HEK293 (cell line): ENCODE measurements around the gene ANO2.

Source experiments
- CTCF ChIA-PET: fragments of 350-600 bp; formaldehyde crosslinking; extraction: SDS; loops from one replicate; lab custom pipeline; 2021; ENCODE audit warnings: antibody characterized with exemption; lab: Yijun Ruan, JAX
- POLR2A ChIA-PET: fragments of 300-600 bp; formaldehyde crosslinking; extraction: SDS; loops from one replicate; lab custom pipeline; 2020; ENCODE audit warnings: antibody characterized with exemption, inconsistent platforms; lab: Yijun Ruan, JAX
- H3K27ac ChIP-seq: fragments of 200-500 bp; sonication (Bioruptor generic); 2 replicates; pipeline ENCODE4 v1.5.1; 2014; ENCODE audit warnings: low read depth, low read length, control low read depth, inconsistent platforms; ENCODE audit errors: extremely low read depth
- H3K36me3 ChIP-seq, 2 experiments: fragments of 200-500 bp in 1 of 2; sonication (Bioruptor generic) in 1 of 2; 1 replicate in 1 of 2; 2 replicates in 1 of 2; pipeline ENCODE4 v1.5.1; 2014 to 2017; ENCODE audit warnings: inconsistent platforms in 2 of 2, low read length in 2 of 2; ENCODE audit not compliant: control insufficient read depth in 2 of 2, insufficient read depth in 1 of 2
- H3K4me1 ChIP-seq: fragments of 200-500 bp; sonication (Bioruptor generic); 2 replicates; pipeline ENCODE4 v1.5.1; 2014; ENCODE audit warnings: mild to moderate bottlenecking, low read length, inconsistent platforms; ENCODE audit not compliant: control insufficient read depth, insufficient read depth
- H3K4me3 ChIP-seq: 2 replicates; pipeline ENCODE4 v1.5.1; 2011; ENCODE audit warnings: low read depth, mild to moderate bottlenecking, control low read depth, low read length, moderate library complexity
- H3K9me3 ChIP-seq: fragments of 200-500 bp; sonication (Bioruptor generic); 2 replicates; pipeline ENCODE4 v1.5.1; 2014; ENCODE audit warnings: low read depth, low read length, inconsistent platforms; ENCODE audit not compliant: control insufficient read depth, insufficient read depth
- GLI4 ChIP-seq: fragments of 450-650 bp; formaldehyde crosslinking; IDR thresholded peaks from 2 replicates; pipeline ENCODE4 v1.5.1; 2016; ENCODE audit warnings: missing biosample characterization, missing genetic modification characterization
- HOXA7 ChIP-seq: sonication (generic); formaldehyde crosslinking; IDR thresholded peaks from 2 replicates; pipeline ENCODE4 v1.8.1; 2022; ENCODE audit warnings: missing genetic modification reagents, borderline replicate concordance
- IKZF3 ChIP-seq: fragments of 450-650 bp; IDR thresholded peaks from 2 replicates; pipeline ENCODE4 v1.5.0; 2018; ENCODE audit warnings: missing biosample characterization, mild to moderate bottlenecking, missing genetic modification characterization, moderate library complexity
- SETDB1 ChIP-seq: IDR thresholded peaks from one replicate; pipeline ENCODE4 v1.6.1; 2017; ENCODE audit warnings: mild to moderate bottlenecking, low read length, moderate library complexity, mixed read lengths; ENCODE audit not compliant: insufficient read length
- SP3 ChIP-seq: fragments of 450-650 bp; formaldehyde crosslinking; IDR thresholded peaks from 2 replicates; pipeline ENCODE4 v1.5.1; 2016; ENCODE audit warnings: missing biosample characterization, missing genetic modification characterization
- YY2 ChIP-seq: fragments of 450-650 bp; formaldehyde crosslinking; IDR thresholded peaks from 2 replicates; pipeline ENCODE4 v1.5.1; 2016; ENCODE audit warnings: missing biosample characterization, missing genetic modification characterization
- ZBTB7A ChIP-seq: fragments of 450-650 bp; formaldehyde crosslinking; IDR thresholded peaks from 2 replicates; pipeline ENCODE4 v1.5.1; 2016; ENCODE audit warnings: low read depth, missing biosample characterization, missing genetic modification characterization
- ZFP41 ChIP-seq: fragments of 450-650 bp; formaldehyde crosslinking; IDR thresholded peaks from 2 replicates; pipeline ENCODE4 v1.5.1; 2016; ENCODE audit warnings: missing biosample characterization, missing genetic modification characterization, borderline replicate concordance
- ZFP69B ChIP-seq: fragments of 450-650 bp; formaldehyde crosslinking; IDR thresholded peaks from 2 replicates; pipeline ENCODE4 v1.5.1; 2016; ENCODE audit warnings: missing biosample characterization, missing genetic modification characterization
- ZNF10 ChIP-seq: fragments of 450-650 bp; formaldehyde crosslinking; IDR thresholded peaks from 2 replicates; pipeline ENCODE4 v1.5.1; 2017; ENCODE audit warnings: missing biosample characterization, missing genetic modification characterization
- ZNF157 ChIP-seq: fragments of 450-650 bp; formaldehyde crosslinking; IDR thresholded peaks from 2 replicates; pipeline ENCODE4 v1.5.1; 2016; ENCODE audit warnings: missing biosample characterization, missing genetic modification characterization
- ZNF184 ChIP-seq: fragments of 450-650 bp; IDR thresholded peaks from 2 replicates; pipeline ENCODE4 v1.5.1; 2018; ENCODE audit warnings: missing biosample characterization, mild to moderate bottlenecking, missing genetic modification characterization
- ZNF426 ChIP-seq: fragments of 450-650 bp; formaldehyde crosslinking; IDR thresholded peaks from 2 replicates; pipeline ENCODE4 v1.5.1; 2017; ENCODE audit warnings: missing biosample characterization, missing genetic modification characterization, mild to moderate bottlenecking, inconsistent platforms, moderate library complexity
- ZNF473 ChIP-seq: fragments of 450-650 bp; formaldehyde crosslinking; IDR thresholded peaks from 2 replicates; pipeline ENCODE4 v1.5.1; 2017; ENCODE audit warnings: missing biosample characterization, missing genetic modification characterization
- ZNF544 ChIP-seq: fragments of 450-650 bp; formaldehyde crosslinking; IDR thresholded peaks from 2 replicates; pipeline ENCODE4 v1.5.0; 2017; ENCODE audit warnings: missing biosample characterization, missing genetic modification characterization
- ZNF629 ChIP-seq: fragments of 450-650 bp; formaldehyde crosslinking; IDR thresholded peaks from 2 replicates; pipeline ENCODE4 v1.5.1; 2017; ENCODE audit warnings: missing biosample characterization, missing genetic modification characterization
- ZNF670 ChIP-seq: fragments of 450-650 bp; formaldehyde crosslinking; IDR thresholded peaks from 2 replicates; pipeline ENCODE4 v1.5.1; 2016; ENCODE audit warnings: missing biosample characterization, missing genetic modification characterization, low read depth
- ZNF707 ChIP-seq: fragments of 450-650 bp; formaldehyde crosslinking; IDR thresholded peaks from 2 replicates; pipeline ENCODE4 v1.5.1; 2016; ENCODE audit warnings: missing biosample characterization, missing genetic modification characterization
- ZSCAN16 ChIP-seq: fragments of 450-650 bp; formaldehyde crosslinking; IDR thresholded peaks from 2 replicates; pipeline ENCODE4 v1.5.1; 2016; ENCODE audit warnings: missing biosample characterization, missing genetic modification characterization
- ZSCAN30 ChIP-seq: fragments of 450-650 bp; IDR thresholded peaks from 2 replicates; pipeline ENCODE4 v1.5.1; 2018; ENCODE audit warnings: missing biosample characterization, mild to moderate bottlenecking, missing genetic modification characterization, moderate library complexity
- TF ChIP-seq, protein P1 (sequence below): fragments of 450-650 bp; formaldehyde crosslinking; IDR thresholded peaks from 2 replicates; pipeline ENCODE4 v1.5.1; 2016; ENCODE audit warnings: missing biosample characterization, missing genetic modification characterization
- TF ChIP-seq, protein P2 (sequence below): fragments of 450-650 bp; formaldehyde crosslinking; IDR thresholded peaks from 2 replicates; pipeline ENCODE4 v1.5.1; 2017; ENCODE audit warnings: missing biosample characterization, missing genetic modification characterization

The ANO2 gene

DNA sequence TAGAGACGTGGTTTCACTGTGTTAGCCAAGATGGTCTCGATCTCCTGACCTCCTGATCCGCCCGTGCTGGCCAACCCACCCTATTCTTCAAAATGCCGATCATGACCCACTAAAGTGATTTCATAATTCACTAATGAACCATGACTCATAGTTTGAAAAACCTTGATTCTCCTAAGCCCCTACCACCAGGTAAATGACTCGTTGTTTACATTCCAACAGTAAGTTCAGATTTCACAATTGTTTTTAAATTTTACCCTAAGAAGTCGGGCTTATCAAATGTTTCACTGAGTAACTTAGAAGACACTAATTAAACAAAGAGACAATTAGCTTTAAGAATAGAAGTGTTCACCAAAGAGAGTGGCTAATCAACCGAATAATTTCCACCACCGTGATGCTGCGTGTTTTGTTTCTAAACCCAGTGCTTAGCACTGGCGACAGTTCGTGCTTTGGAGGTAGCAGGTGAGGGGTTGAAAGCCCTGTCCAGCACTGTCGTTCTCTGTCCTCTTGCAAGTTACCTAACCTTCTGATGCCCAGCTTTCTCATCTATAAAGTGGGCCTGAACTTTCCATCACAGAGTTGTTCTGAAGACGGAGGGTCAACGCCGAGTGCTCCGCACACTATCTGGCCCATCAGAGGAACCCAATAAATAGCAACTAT lies 376.6 kb downstream of the ANO2 start:
- H3K27ac ChIP-seq = no peak overlapping the region
- TF ChIP-seq ZNF157 (no peak), YY2 (tag by site-specific recombination) (no peak), ZNF670 (tag by site-specific recombination) (no peak), ZNF184 (no peak), ZNF10 (tag by site-specific recombination) (no peak), ZBTB7A (tag by site-specific recombination) (no peak), ZFP69B (no peak), ZNF629 (tag by site-specific recombination) (no peak), SETDB1 (no peak), ZSCAN16 (tag by site-specific recombination) (no peak), ZNF707 (tag by site-specific recombination) (no peak), ZNF426 (tag by site-specific recombination) (no peak), IKZF3 (tag by site-specific recombination) (no peak), GLI4 (tag by site-specific recombination) (no peak), ZNF544 (tag by site-specific recombination) (no peak), ZNF473 (tag by site-specific recombination) (no peak)
- TF ChIP-seq, protein P1, sequence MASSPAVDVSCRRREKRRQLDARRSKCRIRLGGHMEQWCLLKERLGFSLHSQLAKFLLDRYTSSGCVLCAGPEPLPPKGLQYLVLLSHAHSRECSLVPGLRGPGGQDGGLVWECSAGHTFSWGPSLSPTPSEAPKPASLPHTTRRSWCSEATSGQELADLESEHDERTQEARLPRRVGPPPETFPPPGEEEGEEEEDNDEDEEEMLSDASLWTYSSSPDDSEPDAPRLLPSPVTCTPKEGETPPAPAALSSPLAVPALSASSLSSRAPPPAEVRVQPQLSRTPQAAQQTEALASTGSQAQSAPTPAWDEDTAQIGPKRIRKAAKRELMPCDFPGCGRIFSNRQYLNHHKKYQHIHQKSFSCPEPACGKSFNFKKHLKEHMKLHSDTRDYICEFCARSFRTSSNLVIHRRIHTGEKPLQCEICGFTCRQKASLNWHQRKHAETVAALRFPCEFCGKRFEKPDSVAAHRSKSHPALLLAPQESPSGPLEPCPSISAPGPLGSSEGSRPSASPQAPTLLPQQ (tag by site-specific recombination) = no peak
- TF ChIP-seq, protein P2, sequence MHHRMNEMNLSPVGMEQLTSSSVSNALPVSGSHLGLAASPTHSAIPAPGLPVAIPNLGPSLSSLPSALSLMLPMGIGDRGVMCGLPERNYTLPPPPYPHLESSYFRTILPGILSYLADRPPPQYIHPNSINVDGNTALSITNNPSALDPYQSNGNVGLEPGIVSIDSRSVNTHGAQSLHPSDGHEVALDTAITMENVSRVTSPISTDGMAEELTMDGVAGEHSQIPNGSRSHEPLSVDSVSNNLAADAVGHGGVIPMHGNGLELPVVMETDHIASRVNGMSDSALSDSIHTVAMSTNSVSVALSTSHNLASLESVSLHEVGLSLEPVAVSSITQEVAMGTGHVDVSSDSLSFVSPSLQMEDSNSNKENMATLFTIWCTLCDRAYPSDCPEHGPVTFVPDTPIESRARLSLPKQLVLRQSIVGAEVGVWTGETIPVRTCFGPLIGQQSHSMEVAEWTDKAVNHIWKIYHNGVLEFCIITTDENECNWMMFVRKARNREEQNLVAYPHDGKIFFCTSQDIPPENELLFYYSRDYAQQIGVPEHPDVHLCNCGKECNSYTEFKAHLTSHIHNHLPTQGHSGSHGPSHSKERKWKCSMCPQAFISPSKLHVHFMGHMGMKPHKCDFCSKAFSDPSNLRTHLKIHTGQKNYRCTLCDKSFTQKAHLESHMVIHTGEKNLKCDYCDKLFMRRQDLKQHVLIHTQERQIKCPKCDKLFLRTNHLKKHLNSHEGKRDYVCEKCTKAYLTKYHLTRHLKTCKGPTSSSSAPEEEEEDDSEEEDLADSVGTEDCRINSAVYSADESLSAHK (tag by site-specific recombination) = no peak
- H3K9me3 ChIP-seq = no peaks in the 10 kb centered on the region
- H3K36me3 ChIP-seq = no peaks in the 10 kb centered on the region
- ChIA-PET CTCF (no interaction called here), POLR2A (no interaction called here)
- H3K4me3 ChIP-seq = no peak overlapping the region
- H3K4me1 ChIP-seq = no peaks in the 10 kb centered on the region

DNA sequence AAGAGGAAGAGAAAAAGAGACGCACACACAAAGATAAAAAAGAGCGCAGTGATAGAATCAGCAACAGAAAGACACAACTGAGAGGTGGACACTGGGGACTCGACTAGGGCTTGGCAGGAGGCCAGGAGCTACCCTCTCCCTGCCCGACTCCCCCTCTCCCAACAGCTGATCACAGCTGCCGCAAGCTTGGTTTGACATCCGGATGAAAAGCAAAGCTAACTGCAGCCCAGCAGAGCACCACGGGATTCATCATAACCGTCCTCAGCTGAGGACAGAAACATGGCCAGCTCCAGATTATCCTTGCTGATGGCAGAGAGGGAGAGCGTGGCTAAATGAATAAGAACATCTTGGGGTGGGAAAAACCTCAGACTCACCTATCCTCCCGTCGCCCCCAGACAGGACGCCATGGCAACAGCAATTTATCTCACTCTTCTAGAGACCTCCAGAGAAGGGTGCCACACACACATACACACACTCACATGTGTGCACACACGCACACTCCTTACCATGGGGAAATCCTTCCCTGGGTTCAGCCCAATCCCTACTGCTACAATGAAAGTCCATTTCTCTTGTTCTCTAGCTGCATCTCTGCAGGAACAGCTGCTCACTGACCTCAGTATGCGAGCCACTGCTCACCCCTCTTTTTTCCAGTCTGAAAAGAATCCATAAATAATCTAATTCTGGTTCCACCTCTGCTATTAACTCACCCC lies 377.9 kb downstream of the ANO2 start:
- no peak overlapping the region for H3K4me3 ChIP-seq
- H3K27ac ChIP-seq = no peak overlapping the region
- H3K4me1 ChIP-seq = no peaks in the 10 kb centered on the region
- no peaks in the 10 kb centered on the region for H3K9me3 ChIP-seq
- ChIA-PET CTCF (interaction anchor here (0.6 to 0.7 kb wide), 2 partner anchors 10 to 459 kb away, joined by 3 to 4 read pairs; no protein-coding TSS in a partner anchor), POLR2A (no interaction called here)
- no peaks in the 10 kb centered on the region for H3K36me3 ChIP-seq
- TF ChIP-seq ZSCAN30 (tag by site-specific recombination) = no peak
- no peak for TF ChIP-seq ZFP41 (tag by site-specific recombination)
- TF ChIP-seq HOXA7 (CRISPR knock-in tag) = no peak
- TF ChIP-seq SP3 = no peak
